Esophagus (tissue), 2 donors: ENCODE measurements around the gene CDK8. TPM values are rescaled to one million over a fixed set of nuclear protein-coding genes. Genes with fewer than 3 reads are reported as not detected.

Source experiments
- H3K27ac ChIP-seq, 2 donors: one replicate each; pipeline ENCODE4 v1.5.1; 2013; ENCODE audit warnings: low read depth in 2 of 2, mild to moderate bottlenecking in 2 of 2, inconsistent platforms in 1 of 2, low read length in 1 of 2, moderate library complexity in 1 of 2
- H3K27me3 ChIP-seq, 2 donors: one replicate each; pipeline ENCODE4 v1.6.1; 2013; ENCODE audit warnings: low read length in 2 of 2, control low read depth in 1 of 2, mild to moderate bottlenecking in 1 of 2; ENCODE audit not compliant: insufficient read depth in 2 of 2, control insufficient read depth in 1 of 2
- H3K36me3 ChIP-seq, 2 donors: one replicate each; pipeline ENCODE4 v1.6.1; 2013; ENCODE audit warnings: low read length in 1 of 2; ENCODE audit not compliant: control insufficient read depth in 2 of 2, insufficient read depth in 2 of 2
- H3K4me1 ChIP-seq, 2 donors: one replicate each; pipeline ENCODE4 v1.6.1; 2013; ENCODE audit warnings: low read length in 1 of 2; ENCODE audit not compliant: control insufficient read depth in 2 of 2, insufficient read depth in 2 of 2
- H3K4me3 ChIP-seq, 2 donors: one replicate each; pipeline ENCODE4 v1.5.1; 2013; ENCODE audit warnings: low read length in 2 of 2, mild to moderate bottlenecking in 2 of 2, low read depth in 1 of 2, moderate library complexity in 1 of 2
- H3K9me3 ChIP-seq, 2 donors: one replicate each; pipeline ENCODE4 v1.6.1; 2013; ENCODE audit warnings: mild to moderate bottlenecking in 2 of 2, low read depth in 1 of 2, low read length in 1 of 2, moderate library complexity in 1 of 2; ENCODE audit not compliant: control insufficient read depth in 2 of 2, insufficient read depth in 1 of 2
- WGBS, 2 donors: extraction: QIAGEN DNeasy Blood & Tissue Kit; methylation state at CpG; one replicate each; pipeline ENCODE4 v1.1.7; 2013; 5-methylcytosine and 5-hydroxymethylcytosine counted together
- polyA plus RNA-seq, 2 donors: library from polyadenylated mRNA; stranded (reverse); fragments of 200-250 nt; gene quantifications; one replicate each; pipeline ENCODE4 v1.2.3, GENCODE V29; 2013
- donor health status: healthy with polysubstance abuse.
- donor health status: Bipolar disorder and iron deficiency.

CDK8 gene
- polyA plus RNA-seq, 2 donors, result 8.0 to 9.3 TPM

DNA sequence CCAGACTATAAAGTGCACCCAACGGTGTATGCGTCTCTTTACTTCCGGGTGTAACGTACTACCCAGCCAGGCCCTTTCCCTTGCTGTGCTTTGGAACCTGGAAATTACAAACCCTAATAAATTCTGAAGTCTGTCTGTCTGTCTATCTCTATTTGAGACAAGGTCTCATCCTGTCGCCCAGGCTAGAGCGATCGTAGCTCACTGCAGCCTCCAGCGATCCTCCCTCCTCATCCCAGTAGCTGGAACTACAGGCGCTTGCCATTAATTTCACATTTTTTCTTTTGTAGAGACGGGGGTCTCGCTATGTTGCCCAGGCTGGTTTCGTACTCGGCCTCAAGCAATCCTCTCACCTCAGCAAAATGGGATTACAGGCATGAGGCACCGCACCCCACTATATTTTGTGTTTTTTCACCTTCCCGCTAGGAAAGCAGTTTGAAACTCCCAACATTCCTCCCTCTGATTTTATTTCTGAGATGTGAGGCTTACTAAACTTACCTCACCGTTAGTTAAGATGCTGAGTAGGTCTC is 31.3 kb upstream of the CDK8 start:
- 21 to 27% methylated on average over 16 of the region's 16 CpGs for WGBS, 2 donors
- H3K27ac ChIP-seq, result peak overlapping the region; percentile 97 to 98
- H3K4me3 ChIP-seq, result peak overlapping the region; percentile 73 to 98
- H3K4me1 ChIP-seq, result no peaks in the 10 kb centered on the region
- no peaks in the 10 kb centered on the region for H3K36me3 ChIP-seq
- no peaks in the 10 kb centered on the region for H3K27me3 ChIP-seq
- H3K9me3 ChIP-seq, result no peaks in the 10 kb centered on the region

DNA sequence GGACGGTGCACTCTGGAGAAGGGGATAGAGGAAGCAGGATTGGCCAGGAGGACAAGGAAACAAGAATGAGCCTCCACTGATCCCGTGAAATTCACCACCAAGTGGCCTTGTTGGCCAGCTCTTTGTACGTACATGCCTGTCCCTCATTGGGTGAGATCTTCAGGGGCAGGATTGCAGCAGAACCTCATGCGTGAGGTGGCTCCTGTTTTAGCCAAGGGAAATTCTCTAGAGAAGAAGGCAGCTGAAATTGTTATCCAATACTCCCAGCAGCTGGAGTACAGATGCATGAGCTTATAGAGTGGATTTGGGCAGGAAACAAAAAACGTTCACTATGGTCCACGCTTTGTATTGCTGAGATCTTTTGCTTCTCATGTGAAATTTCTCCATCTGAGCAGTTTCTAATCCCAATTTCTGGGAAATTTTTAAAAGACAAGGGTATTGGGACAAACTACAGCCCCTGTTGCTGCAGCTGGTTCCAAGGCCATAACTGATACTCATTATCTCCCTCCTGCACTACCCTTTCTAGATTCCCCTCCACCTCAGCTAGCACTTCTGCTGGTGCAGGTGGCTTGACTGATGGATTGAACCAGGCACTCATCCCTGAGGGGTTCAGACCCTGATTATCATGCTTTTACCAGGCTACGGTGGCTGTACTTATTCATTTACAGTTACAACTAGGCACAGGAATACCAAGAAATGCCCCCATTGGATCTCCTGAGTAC is 27.9 kb upstream of the CDK8 start:
- 71 to 75% methylated on average over 7 of the region's 7 CpGs for WGBS, 2 donors
- Histone ChIP-seq H3K36me3 (no peaks in the 10 kb centered on the region), H3K27ac (no peak overlapping the region), H3K9me3 (no peaks in the 10 kb centered on the region), H3K27me3 (no peaks in the 10 kb centered on the region), H3K4me3 (no peak overlapping the region), H3K4me1 (no peaks in the 10 kb centered on the region)

DNA sequence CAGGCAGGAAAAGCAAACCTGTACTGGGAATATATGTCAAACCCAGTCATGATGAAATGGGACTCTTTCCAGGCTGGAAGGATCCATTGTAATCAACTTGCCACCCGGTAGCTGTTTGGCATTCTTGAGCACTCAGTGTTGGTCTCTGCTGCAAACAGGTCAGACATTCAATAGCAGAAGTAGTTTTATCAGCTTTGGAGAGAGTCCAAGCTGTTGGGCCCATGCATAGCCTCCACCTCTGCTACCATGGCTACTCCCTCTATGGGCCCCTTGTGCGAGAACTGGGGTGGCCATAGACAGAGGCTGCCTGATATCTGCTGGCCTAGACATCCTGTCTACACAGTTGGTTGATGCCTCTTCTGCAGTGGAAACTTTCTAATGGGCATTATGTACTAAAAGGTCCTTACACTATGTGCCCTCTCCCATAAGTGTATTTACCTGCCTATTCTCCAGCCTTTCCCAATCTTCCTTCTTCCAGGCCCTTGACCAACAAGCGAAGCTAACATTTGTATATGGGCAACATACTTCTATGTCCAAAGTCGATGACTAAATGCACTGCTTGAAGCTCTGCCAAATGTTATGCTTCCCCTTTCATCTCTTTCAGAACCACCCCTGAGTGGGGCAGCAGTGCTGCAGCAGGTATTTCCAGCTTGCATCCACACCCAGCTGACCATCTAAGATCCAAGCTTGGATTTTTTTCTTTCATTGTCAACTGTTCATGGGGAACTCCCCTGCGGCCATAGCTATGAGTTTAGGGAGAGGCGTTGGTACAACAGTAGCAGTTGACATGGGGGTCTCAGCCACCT is 26.6 kb upstream of the CDK8 start:
- Histone ChIP-seq H3K9me3 (no peaks in the 10 kb centered on the region), H3K36me3 (no peaks in the 10 kb centered on the region), H3K27me3 (no peaks in the 10 kb centered on the region), H3K27ac (no peak overlapping the region), H3K4me1 (no peaks in the 10 kb centered on the region), H3K4me3 (no peak overlapping the region)
- 81 to 86% methylated on average over 6 of the region's 6 CpGs for WGBS, 2 donors

DNA sequence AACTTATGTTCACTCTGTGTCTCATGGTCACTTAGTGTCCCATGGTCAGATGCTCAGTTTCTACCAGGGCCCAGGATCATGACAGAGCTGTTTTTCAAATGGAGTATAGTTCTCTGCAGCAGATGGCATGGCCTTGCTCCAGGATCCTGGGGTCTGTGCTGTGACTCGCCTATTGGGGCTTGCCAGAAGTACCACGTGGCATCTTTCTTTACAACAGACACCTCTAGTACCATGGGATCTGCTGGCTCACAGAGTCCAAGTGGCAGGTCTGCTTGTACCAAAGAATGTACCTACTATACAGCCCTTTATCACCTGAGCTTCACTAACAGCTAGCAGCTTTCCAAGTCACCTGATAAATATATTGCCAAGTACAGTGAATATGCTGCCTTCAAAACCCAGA is 25.8 kb upstream of the CDK8 start:
- Histone ChIP-seq H3K27me3 (no peaks in the 10 kb centered on the region), H3K4me1 (no peaks in the 10 kb centered on the region), H3K36me3 (no peaks in the 10 kb centered on the region), H3K9me3 (no peaks in the 10 kb centered on the region), H3K27ac (no peak overlapping the region), H3K4me3 (no peak overlapping the region)
- 67 to 82% methylated on average over 2 of the region's 2 CpGs for WGBS, 2 donors

DNA sequence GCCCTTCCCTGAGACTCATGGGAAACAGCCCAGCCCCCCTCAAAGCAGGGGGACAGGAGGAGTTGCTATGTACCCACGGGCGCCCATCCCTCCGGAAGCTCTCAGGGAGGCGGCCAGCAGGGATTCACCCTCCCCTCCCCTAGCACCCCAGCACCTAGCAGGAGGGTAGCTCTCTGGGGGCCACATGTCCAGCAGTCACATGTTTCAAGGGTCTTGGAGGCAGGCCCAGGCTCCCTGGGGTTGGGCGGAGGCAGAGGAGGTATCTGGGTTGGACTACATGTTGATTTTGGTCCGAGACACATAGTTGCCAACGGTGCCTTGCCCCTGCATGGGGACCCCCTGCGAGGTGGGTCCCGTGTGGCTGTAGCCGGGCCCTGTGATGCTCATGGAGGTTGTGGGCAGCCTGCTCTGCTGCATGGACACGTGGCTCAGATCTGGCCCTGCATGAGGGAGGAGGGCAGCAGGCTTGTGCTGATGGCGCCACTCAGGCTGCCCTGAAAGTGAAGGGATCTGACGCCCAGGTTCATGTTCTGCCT is 24.8 kb upstream of the CDK8 start:
- H3K4me1 ChIP-seq, result no peaks in the 10 kb centered on the region
- no peak overlapping the region for H3K27ac ChIP-seq
- H3K36me3 ChIP-seq, result no peaks in the 10 kb centered on the region
- H3K4me3 ChIP-seq, result no peak overlapping the region
- H3K27me3 ChIP-seq, result no peaks in the 10 kb centered on the region
- H3K9me3 ChIP-seq, result no peaks in the 10 kb centered on the region
- WGBS, 2 donors, result 88 to 93% methylated on average over 13 of the region's 13 CpGs

DNA sequence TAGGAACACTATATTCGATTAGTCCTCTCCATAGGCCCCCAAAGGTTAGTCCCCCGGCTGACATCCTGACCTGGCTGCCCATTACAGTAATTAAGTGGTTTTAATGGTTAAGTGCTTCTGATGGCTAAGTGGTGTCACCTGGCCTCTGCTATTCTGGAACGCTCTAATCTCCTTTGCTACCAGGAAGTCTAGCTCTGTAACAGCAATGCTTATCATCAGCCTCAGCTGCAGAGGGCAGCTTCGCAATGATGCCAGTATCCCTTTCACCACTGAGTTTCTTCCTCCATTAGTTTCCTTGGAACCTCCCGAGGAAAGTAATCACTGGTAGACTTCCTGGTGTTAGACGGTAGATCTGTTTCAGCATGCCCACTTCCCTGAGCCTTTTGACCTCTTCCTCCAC is 23.2 kb upstream of the CDK8 start:
- Histone ChIP-seq H3K27ac (no peak overlapping the region), H3K9me3 (no peaks in the 10 kb centered on the region), H3K36me3 (no peaks in the 10 kb centered on the region), H3K27me3 (no peaks in the 10 kb centered on the region), H3K4me1 (no peaks in the 10 kb centered on the region), H3K4me3 (no peak overlapping the region)
- WGBS, 2 donors, result 67 to 73% methylated on average over 6 of the region's 6 CpGs

DNA sequence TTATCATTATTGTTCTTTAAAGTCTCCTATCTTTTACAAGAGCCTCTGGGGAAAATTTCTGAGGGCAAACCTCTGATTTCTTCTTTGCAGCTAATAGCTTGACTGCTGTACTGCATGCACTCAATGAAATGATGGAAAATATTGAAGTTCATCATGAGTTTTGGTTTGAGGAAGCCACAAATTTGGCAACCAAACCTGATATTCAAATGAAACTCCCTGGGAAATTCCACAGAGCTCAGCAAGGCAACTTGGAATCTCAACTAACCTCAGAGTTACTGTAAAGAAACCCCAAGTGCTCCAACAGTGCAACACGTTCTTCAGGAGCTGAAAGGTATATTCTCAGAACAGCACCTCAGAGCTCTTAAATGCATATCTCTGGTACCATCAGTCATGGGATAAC is 17.6 kb upstream of the CDK8 start:
- no peaks in the 10 kb centered on the region for H3K9me3 ChIP-seq
- no peaks in the 10 kb centered on the region for H3K36me3 ChIP-seq
- H3K4me1 ChIP-seq, result no peaks in the 10 kb centered on the region
- no peak overlapping the region for H3K27ac ChIP-seq
- WGBS, 2 donors, result 34 to 54% methylated on average over 1 of the region's 1 CpG
- H3K4me3 ChIP-seq, result no peak overlapping the region
- no peaks in the 10 kb centered on the region for H3K27me3 ChIP-seq

DNA sequence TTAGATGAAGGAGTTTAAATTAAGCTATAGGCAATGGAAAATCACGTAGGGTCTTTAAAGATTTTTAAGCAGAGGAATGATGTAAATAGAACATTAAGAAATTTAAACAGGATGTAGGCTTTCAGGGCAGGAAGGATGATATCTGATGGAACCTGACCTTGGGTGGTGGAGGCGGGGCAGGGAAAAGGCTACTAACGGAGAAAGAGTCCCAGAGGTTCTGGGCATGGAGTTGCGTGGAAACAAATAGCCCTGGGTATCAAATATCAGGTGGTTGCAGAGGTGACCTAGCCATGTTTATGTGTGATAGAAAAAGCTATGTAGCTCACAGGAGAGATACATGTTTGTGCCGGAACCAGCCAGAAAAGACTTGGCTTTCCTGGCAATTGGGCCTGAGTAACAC is 7.8 kb upstream of the CDK8 start:
- Histone ChIP-seq H3K4me3 (no peak overlapping the region), H3K27ac (no peak overlapping the region), H3K9me3 (no peaks in the 10 kb centered on the region), H3K27me3 (peaks cover 0 to 2% of the 10 kb centered on the region in 2 donors), H3K4me1 (no peaks in the 10 kb centered on the region), H3K36me3 (no peaks in the 10 kb centered on the region)
- 63 to 68% methylated on average over 5 of the region's 5 CpGs for WGBS, 2 donors

DNA sequence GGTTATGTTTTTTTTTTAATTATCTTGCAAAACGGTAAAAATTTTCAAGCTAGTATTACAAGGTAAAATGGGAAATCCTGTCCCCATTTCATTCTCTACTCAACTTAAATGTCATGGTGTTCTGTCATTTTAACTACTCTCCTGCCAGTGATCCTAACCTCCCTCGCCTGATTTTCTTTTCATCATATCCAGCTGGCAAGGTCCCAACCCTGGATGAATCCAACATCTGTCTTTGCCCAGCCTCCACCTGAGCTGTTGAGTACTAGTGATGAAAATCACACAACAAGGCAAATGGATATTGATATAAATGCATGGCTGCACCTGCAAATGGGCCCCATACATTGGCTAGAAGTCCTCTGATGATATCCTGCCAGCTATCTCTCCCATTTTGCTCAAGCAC is 6.9 kb upstream of the CDK8 start:
- 56 to 58% methylated on average over 2 of the region's 2 CpGs for WGBS, 2 donors
- no peaks in the 10 kb centered on the region for H3K4me1 ChIP-seq
- peaks cover 0 to 2% of the 10 kb centered on the region in 2 donors for H3K27me3 ChIP-seq

More for the DNA sequence above, 6.9 kb upstream of the CDK8 start:
- H3K4me3 ChIP-seq, result no peak overlapping the region
- no peak overlapping the region for H3K27ac ChIP-seq
- no peaks in the 10 kb centered on the region for H3K36me3 ChIP-seq
- H3K9me3 ChIP-seq, result no peaks in the 10 kb centered on the region
